HG02938 (cell line): ENCODE results near the gene ZNF576.
"Not testable (repeated sequence)": the region's sequence is repeated elsewhere in the genome, so short reads cannot be mapped to it uniquely, and the experiment has no call there.

Source experiments
- ATAC-seq: cut with Tn5 transposase; IDR thresholded peaks from one replicate; pipeline ENCODE4 v1.9.1; 2021; ENCODE audit warnings: mild to moderate bottlenecking, moderate library complexity; ENCODE audit not compliant: unreplicated experiment

Gene ZNF576

GRCh38 chr19:43598445-43599240 lies 2.2 kb downstream of the ZNF576 start:
- no peak for ATAC-seq

DNA sequence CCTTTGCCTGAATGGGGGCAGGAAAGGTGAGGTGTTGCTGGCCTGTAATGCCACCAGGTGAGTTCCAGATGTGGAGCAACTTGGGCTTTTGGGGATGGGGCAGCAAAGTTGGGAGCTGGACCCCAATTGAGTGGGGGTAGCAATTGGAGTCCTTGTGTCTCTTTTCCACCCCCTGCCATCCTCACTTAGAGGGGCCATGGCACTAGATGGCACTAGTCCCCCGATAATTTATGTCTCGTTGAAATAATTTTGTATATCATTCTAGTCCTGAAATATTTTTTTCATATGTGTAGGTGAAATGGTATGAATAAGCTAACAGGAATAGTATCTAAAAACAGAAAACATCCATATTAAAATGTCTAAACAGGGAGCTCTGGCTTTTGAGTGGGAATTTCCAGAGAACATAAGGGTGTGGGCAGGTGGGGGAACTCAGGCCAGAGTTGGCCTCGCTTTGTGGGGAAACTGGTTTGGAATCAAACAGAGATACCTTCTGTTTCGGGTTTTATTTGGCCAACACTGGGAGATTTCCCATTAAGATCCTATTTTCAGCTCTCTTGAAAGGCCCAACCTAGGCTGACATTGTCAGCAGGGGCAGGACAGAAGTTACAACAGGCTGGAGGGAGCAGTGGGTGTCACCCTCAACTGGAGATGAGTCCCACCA lies 3.4 kb downstream of the ZNF576 start:
- ATAC-seq = no peak

DNA sequence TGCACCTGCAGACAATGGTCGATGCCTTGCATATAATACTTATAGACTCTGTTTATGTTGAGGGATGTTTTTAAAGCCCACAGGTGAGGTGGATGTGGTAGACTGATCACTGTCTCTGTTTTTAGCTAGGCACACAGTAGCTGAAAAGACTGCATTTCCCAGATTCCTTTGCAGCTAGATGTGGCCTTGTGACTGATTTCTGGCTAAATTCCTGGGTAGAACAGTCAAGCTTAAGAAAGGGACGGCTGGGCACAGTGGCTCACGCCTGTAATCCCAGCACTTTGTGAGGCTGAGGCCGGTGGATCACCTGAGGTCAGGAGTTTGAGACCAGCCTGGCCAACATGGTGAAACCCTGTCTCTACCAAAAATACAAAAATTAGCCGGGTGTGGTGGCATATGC lies 3.9 kb downstream of the ZNF576 start:
- ATAC-seq = not testable (repeated sequence)

GRCh38 chr19:43605875-43606568 lies 9.6 kb downstream of the ZNF576 start:
- no peak for ATAC-seq

GRCh38 chr19:43606569-43607229 lies 10.3 kb downstream of the ZNF576 start:
- ATAC-seq = no peak

DNA sequence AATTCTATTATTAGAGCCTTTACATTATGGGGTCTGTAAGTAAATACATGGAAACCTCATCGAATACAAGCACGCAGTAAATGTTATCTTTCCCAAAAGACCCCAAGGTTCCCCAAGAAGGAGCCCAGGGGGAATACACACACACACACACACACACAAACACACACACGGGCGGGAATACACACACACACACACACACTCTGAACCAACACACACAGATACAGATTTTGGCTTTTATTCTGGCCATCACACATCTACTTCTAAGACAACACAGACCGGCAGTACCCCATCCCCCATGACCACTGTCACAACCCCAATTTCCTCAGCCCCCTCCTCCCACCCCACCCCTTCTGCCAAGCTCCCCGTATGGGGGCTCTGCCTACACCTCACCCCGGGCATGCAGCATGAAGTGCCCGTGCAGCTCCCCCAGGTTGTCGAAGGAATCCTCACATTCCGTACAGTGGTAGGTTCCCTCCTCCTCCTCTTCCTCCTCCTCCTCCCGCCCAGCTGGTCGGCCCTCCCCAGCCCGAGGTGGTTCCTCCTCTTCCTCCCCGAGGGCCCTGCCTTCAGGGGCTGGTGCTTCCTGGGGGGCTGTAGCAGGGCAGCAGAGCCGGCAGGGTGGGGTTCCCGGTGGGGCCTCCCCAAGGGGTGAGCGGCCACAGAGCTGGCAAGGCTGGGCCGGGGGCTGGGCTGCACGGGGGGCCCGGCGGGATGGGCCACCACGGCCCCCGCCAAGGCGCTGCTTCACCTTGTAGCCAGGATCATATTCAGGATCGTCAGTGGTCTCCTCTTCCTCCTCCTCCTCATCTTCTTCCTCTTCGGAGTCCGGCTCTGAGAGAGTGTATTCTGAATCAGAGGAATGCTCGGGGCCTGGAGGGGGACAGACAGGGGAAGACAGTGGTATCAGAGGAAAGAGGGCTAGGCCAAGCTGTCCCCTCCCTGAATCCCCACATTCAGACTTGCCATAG lies 11.1 kb downstream of the ZNF576 start:
- no peak for ATAC-seq

DNA sequence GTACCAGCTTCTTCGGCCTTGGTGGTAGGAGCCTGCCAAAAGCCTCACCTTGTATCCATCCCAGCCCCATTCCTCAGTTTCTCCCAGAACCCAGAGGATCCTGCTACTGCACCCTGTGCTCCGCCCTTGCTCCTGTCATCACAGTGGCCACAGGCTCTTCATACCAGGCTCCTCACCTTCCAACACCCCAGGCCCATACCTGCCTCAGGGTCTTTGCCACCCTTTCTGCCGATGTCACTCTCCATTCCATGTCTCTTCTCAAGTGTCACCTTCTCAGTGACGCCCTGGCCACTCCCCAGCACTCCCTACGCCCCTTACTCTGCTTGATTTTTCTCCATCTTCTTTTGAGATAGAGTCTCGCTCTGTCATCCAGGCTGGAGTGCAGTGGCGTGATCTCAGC lies 13.5 kb downstream of the ZNF576 start:
- ATAC-seq = no peak

- ATAC-seq = no peak
These were observed 14.1 kb downstream of the ZNF576 start for GRCh38 chr19:43610493-43610892.

GRCh38 chr19:43611788-43612187 lies 15.4 kb downstream of the ZNF576 start, which contains the start of gene SRRM5:
Gene SRRM5, plus strand, starts transcription at chr19:43612088. Its CDS starts 34 bp downstream, at chr19:43612122.
- ATAC-seq = no peak

- no peak for ATAC-seq
These were observed 16.0 kb downstream of the ZNF576 start for GRCh38 chr19:43612374-43612773.

DNA sequence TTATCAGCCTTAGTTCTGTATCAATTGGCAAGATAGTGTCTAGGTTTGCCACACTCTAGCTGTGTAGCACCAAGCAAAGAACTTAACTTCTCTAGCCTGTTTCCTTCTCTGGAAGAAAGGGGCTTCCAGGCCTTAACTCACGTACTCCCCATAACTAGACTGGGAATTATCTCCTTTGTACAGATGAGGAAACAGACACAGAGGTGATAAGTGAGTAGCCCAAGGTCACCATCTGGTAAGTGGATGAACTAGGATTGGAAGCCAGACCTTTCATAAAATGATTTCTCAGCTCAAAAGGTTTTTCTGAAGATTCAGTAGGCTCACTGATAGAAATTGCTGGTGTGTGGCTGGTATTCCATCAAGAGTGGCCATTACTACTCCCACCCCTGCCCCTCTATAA lies 19.9 kb downstream of the ZNF576 start:
- ATAC-seq = no peak

DNA sequence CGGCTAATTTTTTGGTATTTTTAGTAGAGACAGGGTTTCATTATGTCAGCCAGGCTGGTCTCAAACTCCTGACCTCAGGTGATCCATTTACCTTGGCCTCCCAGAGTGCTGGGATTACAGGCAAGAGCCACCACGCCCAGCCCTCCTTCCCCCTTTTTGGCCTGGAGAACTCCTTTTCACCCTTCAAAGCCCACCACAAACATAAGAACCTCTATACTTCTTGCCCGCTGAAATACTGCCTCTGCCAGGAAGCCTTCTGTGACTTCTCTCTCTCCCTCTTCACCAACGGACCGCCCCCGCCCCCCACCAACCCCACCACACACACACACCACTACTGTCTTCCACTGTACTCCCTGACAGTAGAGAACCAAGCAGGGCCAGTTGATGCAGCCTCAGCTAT lies 20.6 kb downstream of the ZNF576 start:
- ATAC-seq = no peak

GRCh38 chr19:43618921-43619261 lies 22.5 kb downstream of the ZNF576 start:
- peak; percentile 21 for ATAC-seq

DNA sequence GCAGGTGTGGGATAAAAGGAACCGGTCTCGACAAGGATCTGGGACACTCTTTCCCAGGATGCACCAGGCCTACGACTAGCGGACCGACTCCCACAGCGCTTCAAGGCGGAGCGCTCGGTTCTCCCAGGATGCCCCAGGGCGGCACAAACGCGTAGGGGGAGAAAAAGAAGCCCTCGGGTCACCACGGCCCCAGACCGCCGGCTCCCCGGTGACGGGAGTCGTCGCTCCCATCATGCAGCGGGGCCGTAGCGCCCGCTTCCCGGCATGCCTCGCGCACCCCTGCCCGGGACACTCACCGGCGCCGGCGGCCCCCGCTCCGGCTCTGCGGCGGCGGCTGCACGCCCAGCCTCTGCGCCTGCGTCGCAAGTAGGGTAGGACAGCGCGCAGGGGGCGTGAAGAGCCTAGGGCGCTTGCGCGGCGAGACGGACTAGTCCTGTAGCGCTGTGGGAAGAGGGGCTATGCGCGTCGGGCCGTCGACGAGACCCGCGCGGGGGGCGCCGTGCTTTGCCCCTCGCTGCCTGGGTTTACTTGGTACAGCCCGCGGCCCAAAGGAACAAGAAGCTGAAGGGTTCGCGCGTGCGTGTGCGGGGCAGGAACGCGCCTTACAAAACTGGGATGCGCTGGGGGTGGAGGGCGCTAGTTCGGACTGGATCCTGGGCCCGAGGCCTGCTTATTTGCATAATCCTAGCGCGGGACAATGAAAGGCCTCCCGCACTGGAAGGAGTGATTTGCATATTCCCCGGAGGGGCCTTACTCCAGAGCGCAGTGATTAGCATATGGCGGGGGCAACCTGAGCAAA lies 23.1 kb downstream of the ZNF576 start, which contains the start of gene ZNF428:
Gene ZNF428 (minus strand): TSS at position 368 of the 799 bp plus-strand sequence. CDS start 5,325 bp downstream, outside the sequence.
- ATAC-seq = peak; percentile 76

DNA sequence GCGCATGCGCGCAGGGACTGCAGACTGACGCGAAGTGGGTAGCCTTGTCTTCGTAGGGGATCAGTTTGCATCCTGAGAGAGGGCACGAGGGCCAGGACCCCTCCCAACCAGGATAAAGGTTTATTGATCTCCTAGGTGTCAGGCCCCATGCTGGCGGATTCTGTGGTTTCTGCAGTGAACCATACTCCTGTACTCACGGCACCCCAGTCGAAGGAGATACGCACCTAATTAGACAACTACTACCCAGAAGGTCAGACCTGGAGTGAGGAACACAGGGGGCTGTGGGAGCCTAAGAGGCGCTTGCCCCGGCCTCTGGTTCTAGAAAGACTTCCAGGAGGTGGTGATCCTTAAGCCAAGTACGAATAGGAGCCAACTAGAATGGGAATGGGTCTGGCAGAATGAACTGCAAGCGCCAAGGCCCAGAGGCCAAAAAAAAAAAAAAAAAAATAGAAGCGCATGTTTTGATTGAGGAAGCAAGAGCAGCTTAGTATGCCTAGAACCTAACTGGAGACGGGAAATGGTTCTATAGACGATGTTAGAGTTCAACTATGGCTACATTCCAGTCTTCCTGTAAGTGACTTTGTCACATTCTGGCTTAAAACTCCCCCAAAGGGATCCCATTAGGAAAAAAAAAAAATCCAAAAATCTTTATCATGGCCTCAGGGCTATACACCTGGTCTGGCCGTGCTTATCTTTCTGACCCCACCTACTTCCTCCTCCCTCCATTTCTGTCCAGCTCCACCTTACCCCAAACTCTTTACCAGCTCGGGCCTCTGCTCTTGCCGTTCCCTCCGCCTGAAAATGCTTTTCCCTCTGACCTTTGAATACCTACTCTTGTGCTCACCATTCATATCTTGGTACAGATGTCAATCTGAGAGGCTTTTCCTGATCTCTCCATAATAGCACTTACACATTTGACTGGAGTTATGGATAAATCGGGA lies 23.9 kb downstream of the ZNF576 start:
- no peak for ATAC-seq

DNA sequence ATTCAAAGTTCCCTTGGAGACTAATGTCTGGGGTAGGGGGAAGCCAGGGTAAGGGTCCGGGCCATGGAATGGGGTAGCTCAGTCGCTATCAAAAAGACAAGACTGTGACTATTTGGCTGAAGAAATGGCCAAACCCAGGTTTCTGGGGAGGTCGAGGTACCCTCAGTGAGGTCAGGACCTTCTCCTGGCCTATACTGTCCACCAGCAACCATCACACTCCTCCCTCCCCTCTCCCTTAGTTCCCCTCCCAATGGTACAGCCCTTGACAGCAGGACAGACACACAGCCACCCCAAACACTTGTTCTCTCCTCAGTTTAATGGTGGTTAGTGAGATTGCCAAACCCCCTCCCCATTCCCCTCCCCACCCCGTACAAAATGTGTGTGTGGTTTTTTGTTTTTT lies 25.7 kb downstream of the ZNF576 start:
- ATAC-seq = no peak

DNA sequence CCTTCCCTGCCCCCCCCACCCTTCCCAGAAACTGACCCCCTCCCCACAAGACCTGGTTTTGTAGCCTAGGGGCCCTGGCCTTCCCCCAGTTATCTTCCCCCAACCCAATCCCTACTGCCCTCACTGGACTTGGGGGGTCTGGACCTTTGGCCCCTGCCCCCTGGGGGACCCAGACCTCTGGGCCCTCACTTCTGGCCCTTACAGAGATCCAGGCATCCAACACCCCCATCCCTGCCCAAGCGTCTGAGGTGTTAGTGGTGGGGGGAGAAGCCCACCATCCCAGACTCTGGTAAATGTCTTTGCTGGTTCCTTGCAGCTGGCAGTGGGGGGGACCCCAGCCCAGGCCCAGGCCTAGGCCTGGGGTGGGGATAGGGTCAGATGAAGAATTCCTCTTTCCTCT lies 26.6 kb downstream of the ZNF576 start:
- no peak for ATAC-seq
